Measurements from ENCODE around the gene FRAS1. TPM values are rescaled to one million over a fixed set of nuclear protein-coding genes. Genes with fewer than 3 reads are reported as not detected.
"Not testable (repeated sequence)": the region's sequence is repeated elsewhere in the genome, so short reads cannot be mapped to it uniquely, and the experiment has no call there.

The FRAS1 gene
- total and polyA plus RNA-seq, 11 donors, result 0.57 to 13.4 (median 3.2) TPM

DNA sequence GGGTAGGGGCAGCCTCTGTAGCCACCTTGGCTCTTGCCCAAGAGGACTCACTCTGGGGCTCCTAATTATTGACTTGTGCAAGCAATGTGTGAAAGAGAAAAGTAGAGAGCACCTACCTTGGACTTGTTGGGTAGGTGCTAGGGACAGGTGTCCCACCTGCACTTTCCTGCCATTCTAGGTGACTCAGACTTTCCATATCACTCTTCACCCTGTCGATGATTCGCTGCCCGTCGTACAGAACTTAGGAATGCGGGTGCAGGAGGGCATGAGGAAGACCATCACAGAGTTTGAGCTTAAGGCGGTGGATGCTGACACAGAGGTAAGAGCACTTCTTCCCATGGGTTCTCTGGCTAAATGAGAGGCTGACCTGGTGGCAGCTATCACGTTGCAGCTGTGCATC, 407.1 kb downstream of the FRAS1 start:
- Histone ChIP-seq H3K36me3 (no peaks in the 10 kb centered on the region), H3K4me3 (no peak overlapping the region), H3K27ac (no peak overlapping the region), H3K27me3 (no peaks in the 10 kb centered on the region), H3K4me1 (no peaks in the 10 kb centered on the region), H3K9me3 (no peaks in the 10 kb centered on the region)
- TF ChIP-seq, protein P1, sequence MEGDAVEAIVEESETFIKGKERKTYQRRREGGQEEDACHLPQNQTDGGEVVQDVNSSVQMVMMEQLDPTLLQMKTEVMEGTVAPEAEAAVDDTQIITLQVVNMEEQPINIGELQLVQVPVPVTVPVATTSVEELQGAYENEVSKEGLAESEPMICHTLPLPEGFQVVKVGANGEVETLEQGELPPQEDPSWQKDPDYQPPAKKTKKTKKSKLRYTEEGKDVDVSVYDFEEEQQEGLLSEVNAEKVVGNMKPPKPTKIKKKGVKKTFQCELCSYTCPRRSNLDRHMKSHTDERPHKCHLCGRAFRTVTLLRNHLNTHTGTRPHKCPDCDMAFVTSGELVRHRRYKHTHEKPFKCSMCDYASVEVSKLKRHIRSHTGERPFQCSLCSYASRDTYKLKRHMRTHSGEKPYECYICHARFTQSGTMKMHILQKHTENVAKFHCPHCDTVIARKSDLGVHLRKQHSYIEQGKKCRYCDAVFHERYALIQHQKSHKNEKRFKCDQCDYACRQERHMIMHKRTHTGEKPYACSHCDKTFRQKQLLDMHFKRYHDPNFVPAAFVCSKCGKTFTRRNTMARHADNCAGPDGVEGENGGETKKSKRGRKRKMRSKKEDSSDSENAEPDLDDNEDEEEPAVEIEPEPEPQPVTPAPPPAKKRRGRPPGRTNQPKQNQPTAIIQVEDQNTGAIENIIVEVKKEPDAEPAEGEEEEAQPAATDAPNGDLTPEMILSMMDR (IDR thresholded peaks at IDR 0.05), result no peak
- no peak for TF ChIP-seq POLR2A (IDR thresholded peaks at IDR 0.05)
- no peak for ATAC-seq
- DNase-seq, result no peak
- 85 to 87% (median 85%) methylated on average over 7 of the region's 7 CpGs for WGBS, 4 donors
- intact Hi-C loops (cut with DNase I), result no loop called here

DNA sequence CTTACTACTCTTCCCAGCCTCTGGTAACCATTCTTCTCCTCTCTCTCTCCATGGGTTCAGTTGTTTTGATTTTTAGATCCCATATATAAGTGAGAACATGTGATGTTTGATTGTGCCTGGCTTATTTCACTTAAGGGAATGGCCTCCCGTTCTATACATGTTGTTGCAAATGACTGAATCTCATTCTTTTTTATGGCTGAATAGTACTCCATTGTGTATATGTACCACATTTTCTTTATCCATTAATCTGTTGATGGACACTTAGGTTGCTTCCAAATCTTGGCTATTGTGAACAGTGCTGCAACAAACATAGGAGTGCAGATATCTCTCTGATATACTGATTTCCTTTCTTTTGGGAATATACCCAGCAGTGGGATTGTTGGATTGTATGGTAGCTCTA, 410.1 kb downstream of the FRAS1 start:
- 42 to 94% (median 76%) methylated on average over 1 of the region's 1 CpG for WGBS, 4 donors
- ATAC-seq; H3K9me3 ChIP-seq; H3K36me3 ChIP-seq; DNase-seq; H3K27ac ChIP-seq; H3K4me1 ChIP-seq; intact Hi-C loops (cut with DNase I); H3K4me3 ChIP-seq; H3K27me3 ChIP-seq: not testable (repeated sequence)

DNA sequence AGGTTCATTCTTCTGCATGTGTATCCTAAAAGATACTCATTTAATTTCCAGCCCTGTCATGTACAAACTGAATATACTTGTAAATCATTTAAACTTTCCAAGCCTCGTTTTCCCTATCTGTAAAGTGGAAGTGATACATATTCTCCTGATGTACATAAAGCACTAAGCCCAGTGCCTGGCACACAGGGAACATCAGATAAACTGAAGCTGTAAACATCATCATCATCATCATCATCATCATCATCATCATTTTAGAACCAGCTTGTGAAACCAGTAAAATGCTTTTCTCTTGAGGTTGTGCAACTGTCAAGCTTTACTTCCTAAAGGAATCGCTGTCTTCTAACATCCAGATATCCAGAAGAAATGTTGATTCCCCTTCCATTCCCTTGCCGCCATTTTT, 411.1 kb downstream of the FRAS1 start:
- Histone ChIP-seq H3K4me3 (no peak overlapping the region), H3K4me1 (no peaks in the 10 kb centered on the region), H3K9me3 (no peaks in the 10 kb centered on the region), H3K36me3 (no peaks in the 10 kb centered on the region), H3K27ac (no peak overlapping the region), H3K27me3 (no peaks in the 10 kb centered on the region)
- intact Hi-C loops (cut with DNase I), result no loop called here
- DNase-seq, result no peak
- ATAC-seq, result no peak
- WGBS, 4 donors, result 77 to 93% (median 87%) methylated on average over 3 of the region's 3 CpGs
- TF ChIP-seq, protein P1 (IDR thresholded peaks at IDR 0.05), result no peak

DNA sequence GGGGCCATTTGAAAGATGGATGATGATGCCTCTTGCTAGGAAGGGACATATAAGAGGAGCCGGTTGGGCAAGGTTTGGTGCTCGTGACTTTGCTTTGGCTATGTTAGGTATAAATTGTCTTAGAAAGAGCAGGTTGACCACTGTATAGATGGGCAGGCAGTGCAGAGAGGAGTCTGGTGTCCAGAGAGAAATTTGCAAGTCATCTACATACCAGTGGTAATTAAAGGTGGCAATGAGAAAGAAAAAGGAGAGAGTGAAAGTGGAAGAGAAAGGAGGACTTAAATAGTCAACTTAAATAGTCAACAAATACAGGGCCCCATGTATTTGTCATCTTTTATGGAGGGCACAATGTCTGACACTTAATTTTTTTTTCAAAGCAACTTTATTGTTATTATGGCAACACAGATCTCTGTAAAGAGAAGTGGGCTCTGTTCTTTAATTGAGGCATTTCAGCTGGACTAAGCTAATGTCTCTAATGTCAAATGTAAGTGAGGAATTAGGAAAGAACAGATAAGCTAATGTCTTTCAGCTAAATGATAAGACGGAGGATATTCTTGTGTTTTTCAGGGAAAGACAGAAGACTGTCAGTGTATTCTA, 419.1 kb downstream of the FRAS1 start:
- H3K27ac ChIP-seq, result no peak overlapping the region
- ATAC-seq, result no peak
- intact Hi-C loops (cut with DNase I), result no loop called here
- H3K4me3 ChIP-seq, result no peak overlapping the region
- H3K4me1 ChIP-seq, result no peaks in the 10 kb centered on the region
- H3K27me3 ChIP-seq, result no peaks in the 10 kb centered on the region
- TF ChIP-seq, protein P1 (IDR thresholded peaks at IDR 0.05), result no peak
- TF ChIP-seq POLR2A (IDR thresholded peaks at IDR 0.05), result no peak
- H3K36me3 ChIP-seq, result no peaks in the 10 kb centered on the region
- DNase-seq, result no peak
- 76 to 87% (median 85%) methylated on average over 3 of the region's 3 CpGs for WGBS, 4 donors
- no peaks in the 10 kb centered on the region for H3K9me3 ChIP-seq

DNA sequence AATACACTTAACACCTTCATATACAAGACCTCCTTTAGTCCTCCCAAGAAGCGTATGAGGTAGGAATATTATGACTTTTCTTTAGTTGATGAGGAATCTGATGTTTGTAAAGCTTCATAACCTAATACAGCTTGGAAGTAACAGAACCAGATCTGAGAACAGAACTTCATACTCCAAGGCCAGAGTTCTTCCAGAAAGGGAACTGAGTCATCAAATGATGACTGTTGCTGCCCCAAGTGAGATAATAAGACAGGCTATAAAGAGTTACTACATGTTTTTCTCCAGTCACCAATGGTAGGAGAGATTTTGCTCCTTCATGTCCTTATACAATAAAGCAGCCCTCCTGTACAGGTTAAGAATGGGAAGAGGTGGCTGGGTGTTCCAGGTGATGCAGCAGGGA, 420.2 kb downstream of the FRAS1 start:
- no peak for ATAC-seq
- Histone ChIP-seq H3K36me3 (no peaks in the 10 kb centered on the region), H3K27me3 (no peaks in the 10 kb centered on the region), H3K27ac (no peak overlapping the region), H3K4me1 (no peaks in the 10 kb centered on the region), H3K9me3 (no peaks in the 10 kb centered on the region), H3K4me3 (no peak overlapping the region)
- no peak for DNase-seq
- WGBS, 4 donors, result 5 to 56% (median 44%) methylated on average over 1 of the region's 1 CpG
- intact Hi-C loops (cut with DNase I), result no loop called here
- TF ChIP-seq, protein P1 (IDR thresholded peaks at IDR 0.05), result no peak
- TF ChIP-seq POLR2A (IDR thresholded peaks at IDR 0.05), result no peak

Measured in heart left ventricle (tissue), 16 donors.